Mesothelial cell of epicardium (in vitro differentiated cells): ENCODE results near the gene CD47. TPM values are rescaled to one million over a fixed set of nuclear protein-coding genes. Genes with fewer than 3 reads are reported as not detected.

Source experiments
- DNase-seq, 2 experiments: peaks; one replicate each; pipeline ENCODE4 v3.0.0; 2021; ENCODE audit warnings: low spot score in 2 of 2; ENCODE audit not compliant: unreplicated experiment in 2 of 2
- H3K27ac Mint-ChIP-seq: 2 replicates; pipeline ENCODE4 v1.8.0; 2021; ENCODE audit warnings: mixed read lengths
- H3K27me3 Mint-ChIP-seq: 2 replicates; pipeline ENCODE4 v1.8.0; 2021; ENCODE audit warnings: low read depth, mixed read lengths
- H3K36me3 Mint-ChIP-seq: 2 replicates; pipeline ENCODE4 v1.8.0; 2021; ENCODE audit warnings: mixed read lengths
- H3K4me1 Mint-ChIP-seq: 2 replicates; pipeline ENCODE4 v1.8.0; 2021; ENCODE audit warnings: mixed read lengths
- H3K4me3 Mint-ChIP-seq: 2 replicates; pipeline ENCODE4 v1.8.0; 2021; ENCODE audit warnings: mild to moderate bottlenecking, moderate library complexity, mixed read lengths
- H3K9me3 Mint-ChIP-seq: 2 replicates; pipeline ENCODE4 v1.8.0; 2021; ENCODE audit warnings: mixed read lengths
- CTCF ChIP-seq: fragments of 200-600 bp; sonication (generic); IDR thresholded peaks from one replicate; pipeline ENCODE4 v1.5.0; 2021; ENCODE audit warnings: antibody characterized with exemption; ENCODE audit not compliant: unreplicated experiment
- total RNA-seq: library from RNA; stranded (reverse); gene quantifications from 3 replicates; pipeline ENCODE4 v1.2.1, GENCODE V29; 2021

Gene CD47
- total RNA-seq, 1 donor from 2014 or later = 174 TPM

- DNase-seq = no peak
- Mint-ChIP-seq H3K4me3 (no peak overlapping the region), H3K9me3 (no peaks in the 10 kb centered on the region), H3K36me3 (peaks cover 30% of the 10 kb centered on the region), H3K27me3 (no peaks in the 10 kb centered on the region), H3K27ac (no peak overlapping the region), H3K4me1 (peaks cover 9% of the 10 kb centered on the region)
- TF ChIP-seq CTCF = no peak
Measured at GRCh38 chr3:108071368-108071767, 19.5 kb downstream of the CD47 start.

GRCh38 chr3:108070356-108070755 lies 20.5 kb downstream of the CD47 start:
- Mint-ChIP-seq H3K27me3 (no peaks in the 10 kb centered on the region), H3K4me1 (peaks cover 5% of the 10 kb centered on the region), H3K4me3 (no peak overlapping the region), H3K36me3 (peaks cover 36% of the 10 kb centered on the region), H3K9me3 (no peaks in the 10 kb centered on the region), H3K27ac (no peak overlapping the region)
- TF ChIP-seq CTCF = no peak
- no peak for DNase-seq

GRCh38 chr3:108067768-108068167 lies 23.1 kb downstream of the CD47 start:
- Mint-ChIP-seq H3K27ac (no peak overlapping the region), H3K9me3 (no peaks in the 10 kb centered on the region), H3K27me3 (no peaks in the 10 kb centered on the region), H3K36me3 (peaks cover 40% of the 10 kb centered on the region), H3K4me3 (no peak overlapping the region), H3K4me1 (peaks cover 6% of the 10 kb centered on the region)
- no peak for DNase-seq
- TF ChIP-seq CTCF = no peak

GRCh38 chr3:108065096-108065495 lies 25.7 kb downstream of the CD47 start:
- Mint-ChIP-seq H3K36me3 (peaks cover 40% of the 10 kb centered on the region), H3K4me3 (no peak overlapping the region), H3K4me1 (peaks cover 22% of the 10 kb centered on the region), H3K27ac (no peak overlapping the region), H3K9me3 (no peaks in the 10 kb centered on the region), H3K27me3 (no peaks in the 10 kb centered on the region)
- no peak for TF ChIP-seq CTCF
- no peak for DNase-seq

GRCh38 chr3:108064293-108064887 lies 26.4 kb downstream of the CD47 start:
- H3K4me3 Mint-ChIP-seq = no peak overlapping the region
- DNase-seq = no peak
- H3K36me3 Mint-ChIP-seq = peaks cover 45% of the 10 kb centered on the region
- no peaks in the 10 kb centered on the region for H3K27me3 Mint-ChIP-seq
- H3K9me3 Mint-ChIP-seq = no peaks in the 10 kb centered on the region
- peaks cover 22% of the 10 kb centered on the region for H3K4me1 Mint-ChIP-seq
- no peak for TF ChIP-seq CTCF
- no peak overlapping the region for H3K27ac Mint-ChIP-seq

GRCh38 chr3:108062051-108062450 lies 28.8 kb downstream of the CD47 start:
- H3K9me3 Mint-ChIP-seq = no peaks in the 10 kb centered on the region
- H3K36me3 Mint-ChIP-seq = peaks cover 53% of the 10 kb centered on the region
- TF ChIP-seq CTCF = no peak
- DNase-seq = no peak
- no peak overlapping the region for H3K27ac Mint-ChIP-seq
- H3K4me1 Mint-ChIP-seq = peaks cover 22% of the 10 kb centered on the region
- no peaks in the 10 kb centered on the region for H3K27me3 Mint-ChIP-seq
- H3K4me3 Mint-ChIP-seq = no peak overlapping the region
